NCI-H460 (cell line): Measurements from ENCODE around the gene EME1. TPM values are rescaled to one million over a fixed set of nuclear protein-coding genes. Genes with fewer than 3 reads are reported as not detected.
"Not testable (repeated sequence)": the region's sequence is repeated elsewhere in the genome, so short reads cannot be mapped to it uniquely, and the experiment has no call there.

Experiments
- DNase-seq: peaks from one replicate; pipeline ENCODE4 v3.0.0-alpha.2; 2016; ENCODE audit warnings: low read depth; ENCODE audit errors: extremely low read depth
- small RNA-seq, 2 experiments: library from RNA; depleted of rRNA; stranded (forward); fragments of <200 nt; gene quantifications; one replicate each; pipeline ENCODE3, GENCODE V24; 2014
- total RNA-seq: library from RNA; depleted of rRNA; stranded (reverse); fragments of >200 nt; shearing (Covaris generic); gene quantifications from 2 replicates; pipeline ENCODE4 v1.2.3, GENCODE V29; 2014; rRNA removed

EME1 gene
- total RNA-seq, 1 experiment from 2014 or later: 14.1 TPM

DNA sequence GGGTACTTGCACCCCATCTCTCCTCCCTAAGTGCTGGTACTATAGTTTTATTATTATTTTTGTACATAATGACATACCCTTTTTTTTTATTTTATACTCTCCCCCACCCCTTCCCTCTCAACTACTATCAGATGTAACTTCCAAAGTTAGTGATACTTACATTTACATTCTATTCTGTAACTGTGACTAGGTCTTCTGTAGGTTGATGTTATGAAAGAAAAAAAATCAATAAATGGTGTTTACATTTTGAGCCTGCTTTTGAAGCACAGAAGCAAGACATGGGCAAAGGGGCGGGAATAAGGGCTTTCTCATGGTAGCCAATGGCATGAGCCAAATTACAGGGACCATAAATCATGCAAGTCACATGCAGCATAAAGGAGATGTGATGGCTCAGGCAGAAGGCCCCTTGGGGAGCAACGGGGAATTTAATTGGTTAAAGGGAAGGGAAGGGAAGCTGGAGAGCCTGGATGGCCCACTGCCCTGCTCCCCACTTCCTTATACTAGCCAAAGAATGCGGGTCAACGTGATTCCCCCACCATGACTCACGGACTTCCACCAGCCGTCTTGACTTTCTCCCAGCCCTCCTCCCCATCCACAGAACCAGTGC, 50.6 kb downstream of the EME1 start:
- DNase-seq: no peak

DNA sequence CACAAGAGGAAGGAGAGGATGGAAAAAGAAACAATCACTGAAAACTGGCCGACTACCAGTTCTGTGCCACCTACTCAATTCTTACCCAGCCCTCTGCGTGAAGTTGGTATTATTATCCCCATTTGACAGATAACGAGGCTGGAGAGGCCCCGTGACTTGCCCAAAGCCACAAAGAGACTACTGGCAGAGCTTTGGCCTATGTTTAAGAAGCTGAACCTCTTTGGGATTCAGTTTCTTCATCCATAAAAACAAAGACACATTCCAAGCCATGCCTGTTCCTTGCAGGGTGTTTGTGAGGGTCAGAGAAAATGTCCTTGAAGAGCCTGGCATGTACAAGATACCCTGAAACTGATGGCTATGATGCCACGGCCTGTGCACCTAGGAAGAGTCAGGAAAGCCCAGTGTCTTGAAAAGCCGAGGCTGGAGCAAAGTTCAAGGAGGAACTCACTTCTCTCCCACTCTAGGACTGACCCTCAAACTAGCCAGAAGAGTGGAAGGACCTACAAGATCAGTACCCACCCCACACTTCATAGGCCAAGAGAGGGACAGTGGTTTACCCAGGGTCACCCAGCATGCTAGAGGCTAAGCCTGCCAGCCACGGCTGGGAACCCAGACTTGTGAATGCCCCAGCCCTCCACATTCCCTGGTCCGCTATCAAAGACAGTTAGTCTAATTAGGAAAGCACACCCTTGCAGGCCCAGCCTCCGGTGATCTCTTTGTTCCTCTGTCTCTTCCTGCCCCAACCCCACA, 51.4 kb downstream of the EME1 start:
- no peak for DNase-seq

DNA sequence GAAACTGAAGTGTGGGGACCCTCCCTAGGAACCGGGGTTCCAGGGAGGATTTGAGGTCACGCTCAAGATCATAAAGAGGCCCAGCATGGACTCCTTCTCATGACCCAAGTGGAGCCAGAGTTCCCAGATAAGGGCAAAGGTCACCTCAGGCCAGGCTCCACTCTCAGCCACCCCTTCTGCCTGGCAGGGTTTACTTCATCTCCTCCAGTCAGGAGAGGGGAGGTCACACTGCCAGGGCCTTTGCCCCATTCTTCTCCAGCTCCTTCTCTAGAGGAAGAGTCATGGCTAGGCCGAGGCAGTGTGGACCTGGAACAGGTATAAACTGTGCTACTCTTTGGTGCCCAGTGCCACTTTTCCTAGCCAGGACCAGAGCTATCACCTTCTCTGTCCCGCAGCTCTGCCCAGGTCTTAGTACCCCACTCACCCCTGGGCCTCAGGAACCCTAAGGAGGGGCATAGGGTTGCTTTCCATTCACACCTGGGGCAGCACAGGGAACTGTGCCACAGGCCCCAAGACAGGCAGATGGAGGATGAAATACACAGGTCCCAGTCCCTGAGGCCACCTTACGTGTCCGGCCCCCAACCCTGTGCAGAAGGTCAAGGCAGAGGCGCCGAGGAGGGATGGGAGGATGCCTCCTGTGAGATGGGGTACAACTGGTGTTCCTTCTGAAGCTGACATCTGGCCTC, 52.1 kb downstream of the EME1 start:
- DNase-seq: no peak

GRCh38 chr17:50425682-50426471, 52.8 kb downstream of the EME1 start, which contains the start of gene ACSF2:
ACSF2 (plus strand) TSS chr17:50426218; CDS start chr17:50426262, 44 bp downstream.
- DNase-seq: peak; percentile 29

DNA sequence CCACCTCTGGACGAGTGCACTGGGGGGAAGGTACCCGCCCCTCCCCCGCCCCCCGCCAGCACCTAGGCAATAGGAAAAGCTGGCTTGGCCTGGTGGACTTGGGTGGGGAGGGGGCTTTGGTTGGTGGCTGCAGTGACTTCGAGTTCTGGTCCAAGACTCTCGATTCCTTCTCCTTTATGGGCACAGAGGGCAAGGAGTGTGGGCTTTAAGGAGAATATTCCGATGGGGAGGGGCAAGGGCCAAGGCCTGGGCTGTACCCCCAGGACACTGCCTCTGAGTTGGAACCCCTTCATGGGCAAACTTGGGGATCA, 53.4 kb downstream of the EME1 start:
- DNase-seq: no peak

DNA sequence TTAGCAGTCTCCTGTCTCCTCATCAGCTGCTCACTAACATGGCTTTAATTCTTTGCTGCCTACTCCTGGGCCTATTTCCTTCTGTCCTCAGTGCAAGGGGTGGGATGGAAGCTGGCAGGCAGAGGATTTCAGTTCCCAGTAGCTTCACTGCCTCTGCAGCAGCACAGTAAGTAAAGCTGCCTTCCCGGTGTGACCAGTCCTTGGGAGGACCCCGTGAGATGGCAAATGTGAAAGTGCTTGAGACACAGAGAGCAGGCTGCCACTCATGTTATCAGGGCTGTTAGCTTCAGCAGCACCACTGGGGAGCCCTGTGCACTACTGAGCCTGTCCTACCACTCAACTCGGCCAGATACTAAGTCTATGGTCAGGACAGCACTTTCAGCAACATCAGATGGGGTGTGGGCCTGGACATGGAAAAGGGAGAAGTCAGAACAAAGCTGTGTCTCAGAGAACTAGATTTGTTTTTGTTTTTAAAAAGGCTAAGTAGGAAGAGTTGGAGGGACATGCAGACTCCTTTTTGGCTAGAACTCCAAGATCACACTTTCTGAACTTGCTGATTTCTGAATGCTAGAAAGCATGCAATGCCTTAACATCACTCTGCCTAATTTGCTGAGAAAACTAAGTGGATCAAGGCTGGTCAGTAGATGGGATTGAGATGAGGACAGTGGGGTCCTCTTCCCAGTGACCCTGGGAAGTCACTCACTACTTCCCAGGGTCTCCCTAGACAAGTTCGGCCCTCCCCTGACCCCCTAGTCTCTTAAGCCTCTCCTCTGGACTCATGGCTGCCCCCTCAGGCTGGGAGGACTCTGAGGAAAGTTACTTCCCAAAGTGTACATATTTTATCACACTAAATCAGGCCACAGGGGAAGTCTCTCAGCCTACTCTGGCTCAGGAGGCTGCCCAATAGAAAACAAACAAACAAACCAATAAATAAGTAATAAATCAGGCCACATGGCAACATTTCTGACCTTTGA, 54.1 kb downstream of the EME1 start:
- peak; percentile 25 for DNase-seq

- not testable (repeated sequence) for DNase-seq
Measured at GRCh38 chr17:50428126-50428525, 55.1 kb downstream of the EME1 start.

DNA sequence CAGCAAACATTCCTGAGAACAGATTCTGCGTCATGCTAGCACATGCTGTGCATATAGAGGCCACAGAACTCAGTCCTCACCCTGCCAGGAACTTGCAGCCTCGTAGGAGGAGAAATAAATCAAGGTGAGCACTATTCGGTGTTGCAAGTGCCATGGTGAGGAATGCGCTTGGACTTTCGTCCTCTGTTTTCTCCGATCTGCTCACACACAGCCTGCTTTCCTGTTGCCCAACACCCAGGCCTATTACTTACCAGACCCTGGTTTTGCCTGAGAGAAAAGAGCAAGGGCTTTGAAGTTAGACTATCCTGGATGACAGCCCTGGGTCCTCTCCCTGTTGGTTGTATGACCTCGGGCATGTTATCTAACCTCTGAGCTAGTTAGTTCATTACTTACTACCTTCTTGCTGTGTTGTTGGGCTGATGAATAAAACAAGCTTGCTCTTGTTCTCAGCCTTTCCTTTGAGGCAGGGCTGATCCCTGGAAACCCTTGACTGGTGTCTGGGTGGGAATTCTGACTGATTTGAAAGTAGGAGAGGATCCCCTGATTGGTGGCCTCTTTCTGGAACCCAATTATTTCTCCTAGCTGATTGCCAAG, 55.9 kb downstream of the EME1 start:
- DNase-seq: no peak

- no peak for DNase-seq
Measured at GRCh38 chr17:50429793-50430192, 56.8 kb downstream of the EME1 start.

Small RNA genes lying within 50 kb of the gene (small RNA-seq; reads per million reads assigned to genes)
- gene RF00019: 0 reads per million in 2 experiments

Other genes with a start within 250 kb of the EME1 start
- not detected in 2 replicates for gene SAMD14, start 243.1 kb upstream of the EME1 start, total RNA-seq
- 38.9 and 40.6 TPM in 2 replicates for gene PPP1R9B, start 222.6 kb upstream of the EME1 start, total RNA-seq
- not detected in 2 replicates for gene SGCA, start 207.2 kb upstream of the EME1 start, total RNA-seq
- 0.66 and 1.2 TPM in 2 replicates for gene COL1A1, start 171.6 kb upstream of the EME1 start, total RNA-seq
- 0.52 and 1.4 TPM in 2 replicates for gene TMEM92, start 98.8 kb upstream of the EME1 start, total RNA-seq
- gene XYLT2, start 27.1 kb upstream of the EME1 start, total RNA-seq: 19.6 and 21.0 TPM in 2 replicates
- 61.6 and 66.7 TPM in 2 replicates for gene MRPL27, start within 50 bp of the EME1 start, total RNA-seq
- 165 and 175 TPM in 2 replicates for gene LRRC59, start 24.3 kb downstream of the EME1 start, total RNA-seq
- gene ACSF2, start 53.0 kb downstream of the EME1 start, total RNA-seq: 10.4 and 11.7 TPM in 2 replicates
- gene CHAD, start 95.7 kb downstream of the EME1 start, total RNA-seq: not detected in 2 replicates
- 28.8 and 33.9 TPM in 2 replicates for gene RSAD1, start 105.6 kb downstream of the EME1 start, total RNA-seq
- gene MYCBPAP, start 135.2 kb downstream of the EME1 start, total RNA-seq: 0.89 and 1.0 TPM in 2 replicates
- gene EPN3, start 159.5 kb downstream of the EME1 start, total RNA-seq: 0.02 TPM in 1 of 2 replicates, not detected in the other
- 73.6 and 82.8 TPM in 2 replicates for gene SPATA20, start 173.9 kb downstream of the EME1 start, total RNA-seq
- 0.06 and 0.07 TPM in 2 replicates for gene CACNA1G, start 187.5 kb downstream of the EME1 start, total RNA-seq